Neural progenitor cell (in vitro differentiated cells): ENCODE data around the gene SLC26A4. TPM values are rescaled to one million over a fixed set of nuclear protein-coding genes. Genes with fewer than 3 reads are reported as not detected.

Source experiments
- DNase-seq: peaks from one replicate; pipeline ENCODE4 v3.0.0-alpha.2; 2016; ENCODE audit warnings: low spot score
- H2AFZ ChIP-seq: fragments of 200-600 bp; sonication (generic); replicated peaks from 2 replicates; pipeline ENCODE4 v1.6.1; 2016; ENCODE audit warnings: antibody characterized with exemption
- H3F3A ChIP-seq: fragments of 200-600 bp; sonication (generic); 2 replicates; pipeline ENCODE4 v1.6.1; 2016; ENCODE audit warnings: antibody characterized with exemption, low read depth
- H3K27ac ChIP-seq: fragments of 200-600 bp; sonication (generic); 2 replicates; pipeline ENCODE4 v1.5.1; 2016; ENCODE audit warnings: mild to moderate bottlenecking
- H3K27me3 ChIP-seq: fragments of 200-600 bp; sonication (generic); 2 replicates; pipeline ENCODE4 v1.6.1; 2016; ENCODE audit warnings: mild to moderate bottlenecking, moderate library complexity
- H3K36me3 ChIP-seq: fragments of 200-600 bp; sonication (generic); 2 replicates; pipeline ENCODE4 v1.5.1; 2016
- H3K4me1 ChIP-seq: fragments of 200-600 bp; sonication (generic); 2 replicates; pipeline ENCODE4 v1.6.1; 2016; ENCODE audit warnings: mixed run types
- H3K4me2 ChIP-seq: fragments of 200-600 bp; sonication (generic); 2 replicates; pipeline ENCODE4 v1.6.1; 2016
- H3K4me3 ChIP-seq: fragments of 200-600 bp; sonication (generic); 2 replicates; pipeline ENCODE4 v1.5.1; 2016
- H3K79me2 ChIP-seq: fragments of 200-600 bp; sonication (generic); 2 replicates; pipeline ENCODE4 v1.6.1; 2016; ENCODE audit warnings: low read depth
- H3K9ac ChIP-seq: fragments of 200-600 bp; sonication (generic); 2 replicates; pipeline ENCODE4 v1.6.1; 2016
- H3K9me3 ChIP-seq: fragments of 200-600 bp; sonication (generic); 2 replicates; pipeline ENCODE4 v1.5.1; 2016; ENCODE audit warnings: low read depth
- H4K20me1 ChIP-seq: fragments of 200-600 bp; sonication (generic); 2 replicates; pipeline ENCODE4 v1.6.1; 2016; ENCODE audit warnings: low read depth
- H3K27ac Mint-ChIP-seq: 3 replicates; pipeline ENCODE4 v1.8.0; 2021; ENCODE audit warnings: mixed read lengths
- H3K27me3 Mint-ChIP-seq: 2 replicates; pipeline ENCODE4 v1.8.0; 2022; ENCODE audit warnings: low read depth, mild to moderate bottlenecking, inconsistent platforms, moderate library complexity, mixed read lengths; ENCODE audit not compliant: insufficient read depth
- H3K36me3 Mint-ChIP-seq: 3 replicates; pipeline ENCODE4 v1.8.0; 2021; ENCODE audit warnings: mixed read lengths
- H3K4me1 Mint-ChIP-seq: 3 replicates; pipeline ENCODE4 v1.8.0; 2021; ENCODE audit warnings: mixed read lengths
- H3K4me3 Mint-ChIP-seq: 3 replicates; pipeline ENCODE4 v1.8.0; 2021; ENCODE audit warnings: mild to moderate bottlenecking, moderate library complexity, mixed read lengths
- H3K9me3 Mint-ChIP-seq: 3 replicates; pipeline ENCODE4 v1.8.0; 2020; ENCODE audit warnings: mixed read lengths
- CTCF ChIP-seq: fragments of 200-600 bp; sonication (generic); IDR thresholded peaks from 2 replicates; pipeline ENCODE4 v1.5.1; 2017; ENCODE audit warnings: antibody characterized with exemption, mild to moderate bottlenecking
- EZH2 ChIP-seq: fragments of 200-600 bp; sonication (generic); IDR thresholded peaks from 2 replicates; pipeline ENCODE4 v1.6.1; 2017; ENCODE audit warnings: antibody characterized with exemption, mild to moderate bottlenecking, moderate library complexity
- EZH2phosphoT487 ChIP-seq: fragments of 200-600 bp; sonication (generic); IDR thresholded peaks from 2 replicates; pipeline ENCODE4 v1.6.1; 2017; ENCODE audit warnings: antibody characterized with exemption
- small RNA-seq: library from RNA; depleted of rRNA; stranded (forward); fragments of <200 nt; gene quantifications from one replicate; pipeline ENCODE3, GENCODE V24; 2015
- total RNA-seq: library from RNA; depleted of rRNA; stranded (reverse); fragments of >200 nt; gene quantifications from 2 replicates; pipeline ENCODE4 v1.2.3, GENCODE V29; 2015; ENCODE audit warnings: low replicate concordance

The SLC26A4 gene
- total RNA-seq, 1 donor from 2014 or later, result 0.02 TPM

DNA sequence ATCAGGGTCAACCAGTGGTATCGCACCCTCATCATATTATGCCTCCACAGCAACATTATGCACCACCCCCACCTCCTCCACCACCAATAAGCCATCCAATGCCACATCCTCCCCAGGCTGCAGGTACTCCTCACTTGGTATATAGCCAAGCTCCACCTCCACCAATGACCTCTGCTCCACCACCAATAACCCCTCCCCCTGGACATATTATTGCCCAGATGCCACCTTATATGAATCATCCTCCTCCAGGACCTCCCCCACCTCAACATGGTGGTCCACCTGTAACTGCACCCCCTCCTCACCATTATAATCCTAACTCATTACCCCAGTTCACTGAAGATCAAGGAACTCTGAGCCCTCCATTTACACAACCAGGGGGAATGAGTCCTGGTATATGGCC, 98.0 kb downstream of the SLC26A4 start:
- Histone ChIP-seq H3K9ac (no peak overlapping the region), H3F3A (no peaks in the 10 kb centered on the region), H2AFZ (no peak overlapping the region), H3K79me2 (no peaks in the 10 kb centered on the region), H3K4me1 (no peaks in the 10 kb centered on the region), H3K4me3 (no peak overlapping the region), H3K9me3 (no peaks in the 10 kb centered on the region), H4K20me1 (no peaks in the 10 kb centered on the region), H3K36me3 (peaks cover 16% of the 10 kb centered on the region), H3K27me3 (no peaks in the 10 kb centered on the region), H3K27ac (no peak overlapping the region), H3K4me2 (no peak overlapping the region)
- DNase-seq, result no peak
- H3K27me3 Mint-ChIP-seq, result peaks cover 2% of the 10 kb centered on the region
- no peaks in the 10 kb centered on the region for H3K4me1 Mint-ChIP-seq
- no peak overlapping the region for H3K27ac Mint-ChIP-seq
- TF ChIP-seq EZH2 (no peak), CTCF (no peak), EZH2phosphoT487 (no peak)
- no peak overlapping the region for H3K4me3 Mint-ChIP-seq
- H3K36me3 Mint-ChIP-seq, result peaks cover 21% of the 10 kb centered on the region
- H3K9me3 Mint-ChIP-seq, result no peaks in the 10 kb centered on the region

GRCh38 chr7:107767391-107767790, 106.8 kb downstream of the SLC26A4 start:
- no peaks in the 10 kb centered on the region for H3K27me3 Mint-ChIP-seq
- no peaks in the 10 kb centered on the region for H3K4me1 ChIP-seq
- H3K9me3 Mint-ChIP-seq, result no peaks in the 10 kb centered on the region
- no peaks in the 10 kb centered on the region for H3K27me3 ChIP-seq
- H3K36me3 ChIP-seq, result no peaks in the 10 kb centered on the region
- H3F3A ChIP-seq, result no peaks in the 10 kb centered on the region
- H3K27ac ChIP-seq, result no peak overlapping the region
- H3K4me1 Mint-ChIP-seq, result no peaks in the 10 kb centered on the region
- H2AFZ ChIP-seq, result no peak overlapping the region
- no peaks in the 10 kb centered on the region for H3K9me3 ChIP-seq
- no peaks in the 10 kb centered on the region for H3K79me2 ChIP-seq
- no peak for TF ChIP-seq CTCF
- TF ChIP-seq EZH2phosphoT487, result no peak
- no peak for TF ChIP-seq EZH2
- DNase-seq, result no peak
- H4K20me1 ChIP-seq, result no peaks in the 10 kb centered on the region
- H3K9ac ChIP-seq, result no peak overlapping the region
- no peak overlapping the region for H3K27ac Mint-ChIP-seq
- no peaks in the 10 kb centered on the region for H3K36me3 Mint-ChIP-seq
- H3K4me2 ChIP-seq, result no peak overlapping the region
- H3K4me3 ChIP-seq, result no peak overlapping the region
- no peak overlapping the region for H3K4me3 Mint-ChIP-seq

Small RNA genes lying within 50 kb of the gene (small RNA-seq; reads per million reads assigned to genes)
- gene BANF1P5, result not detected

Other genes starting within 250 kb of the SLC26A4 start
- gene GPR22, start 190.8 kb upstream of the SLC26A4 start, total RNA-seq, result not detected in 2 replicates
- 33.3 and 90.5 TPM in 2 replicates for gene COG5, start 96.9 kb upstream of the SLC26A4 start, total RNA-seq
- 21.8 and 24.4 TPM in 2 replicates for gene DUS4L, start 96.9 kb upstream of the SLC26A4 start, total RNA-seq
- gene BCAP29, start 80.6 kb upstream of the SLC26A4 start, total RNA-seq, result 52.6 and 103 TPM in 2 replicates
- gene CBLL1, start 83.3 kb downstream of the SLC26A4 start, total RNA-seq, result 40.6 and 58.0 TPM in 2 replicates
- gene SLC26A3, start 142.4 kb downstream of the SLC26A4 start, total RNA-seq, result not detected in 2 replicates
- gene DLD, start 230.4 kb downstream of the SLC26A4 start, total RNA-seq, result 136 and 186 TPM in 2 replicates